CD4-positive, alpha-beta T cell (primary cell): ENCODE measurements around the gene HMOX1. TPM values are rescaled to one million over a fixed set of nuclear protein-coding genes. Genes with fewer than 3 reads are reported as not detected.

Source experiments
- ATAC-seq: fragments of 200-7000 bp; cut with Tn5 transposase; one replicate; pipeline ENCODE4 v1.10.0; 2022; ENCODE audit warnings: mild to moderate bottlenecking; ENCODE audit not compliant: poor library complexity
- CTCF ChIA-PET: fragments of 350-600 bp; sonication (Branson Sonifier 250); formaldehyde crosslinking; loops from one replicate; lab custom pipeline; 2021; ENCODE audit warnings: antibody characterized with exemption, inconsistent platforms; lab: Charles Lee
- POLR2A ChIA-PET: fragments of 350-600 bp; sonication (Branson Sonifier 250); formaldehyde crosslinking; loops from one replicate; lab custom pipeline; 2021; ENCODE audit warnings: antibody characterized with exemption, inconsistent platforms; lab: Charles Lee
- DNase-seq, 14 experiments: peaks; one replicate each; pipeline ENCODE4 v3.0.0-alpha.2; 2013 to 2020; ENCODE audit warnings: mixed read lengths in 2 of 14
- H3K27ac ChIP-seq, 2 donors: one replicate each; pipeline versions ENCODE4 v1.5.1 to v1.7.0; 2013; ENCODE audit warnings: low read length in 2 of 2, low read depth in 1 of 2, mild to moderate bottlenecking in 1 of 2
- H3K27me3 ChIP-seq, 2 experiments: 1 replicate in 1 of 2; 2 replicates in 1 of 2; pipeline versions ENCODE4 v1.6.1 to v1.7.0; 2013; ENCODE audit warnings: low read length in 2 of 2, control low read depth in 1 of 2, mild to moderate bottlenecking in 1 of 2, moderate library complexity in 1 of 2; ENCODE audit not compliant: insufficient read depth in 2 of 2, control insufficient read depth in 1 of 2
- H3K36me3 ChIP-seq: one replicate; pipeline ENCODE4 v1.6.1; 2013; ENCODE audit warnings: low read length, control low read depth; ENCODE audit not compliant: insufficient read depth
- H3K4me1 ChIP-seq: one replicate; pipeline ENCODE4 v1.6.1; 2013; ENCODE audit warnings: low read length, control low read depth; ENCODE audit not compliant: insufficient read depth
- H3K4me3 ChIP-seq: one replicate; pipeline ENCODE4 v1.5.1; 2013; ENCODE audit warnings: mild to moderate bottlenecking, low read length, moderate library complexity
- H3K9me3 ChIP-seq, 2 experiments: 1 replicate in 1 of 2; 2 replicates in 1 of 2; pipeline versions ENCODE4 v1.6.1 to v1.7.0; 2013; ENCODE audit warnings: low read length in 2 of 2, mild to moderate bottlenecking in 2 of 2, control low read depth in 1 of 2, moderate library complexity in 1 of 2; ENCODE audit not compliant: control insufficient read depth in 1 of 2, insufficient read depth in 1 of 2
- H3K27ac Mint-ChIP-seq: one replicate; pipeline ENCODE4 v1.8.0; 2020; ENCODE audit warnings: mixed read lengths
- H3K27me3 Mint-ChIP-seq: one replicate; pipeline ENCODE4 v1.8.0; 2021; ENCODE audit warnings: mixed read lengths
- H3K36me3 Mint-ChIP-seq: one replicate; pipeline ENCODE4 v1.8.0; 2021; ENCODE audit warnings: low read depth, mixed read lengths
- H3K4me1 Mint-ChIP-seq: one replicate; pipeline ENCODE4 v1.8.0; 2021; ENCODE audit warnings: low read depth, mixed read lengths
- H3K4me3 Mint-ChIP-seq: one replicate; pipeline ENCODE4 v1.8.0; 2020; ENCODE audit warnings: mild to moderate bottlenecking, mixed read lengths
- H3K9me3 Mint-ChIP-seq: one replicate; pipeline ENCODE4 v1.8.0; 2020; ENCODE audit warnings: mixed read lengths
- intact Hi-C, 2 experiments: fragments of 100-400 bp; cut with DNase I in 1 of 2; cut with micrococcal nuclease in 1 of 2; formaldehyde crosslinking; loops; one replicate each; pipeline versions ENCODE4 v1.15.1 to v1.9.0; 2023 to 2025; cut with DNase I, micrococcal nuclease
- total RNA-seq, 174 experiments: library from RNA in 2 of 174; stranded (reverse) in 2 of 174; gene quantifications; one replicate each; pipeline ENCODE4 v1.2.3 and lab custom pipeline; 2021 to 2026
- TF ChIP-seq, protein P1 (sequence below): fragments of 200-600 bp; IDR thresholded peaks from one replicate; pipeline ENCODE4 v1.8.0; 2022; ENCODE audit warnings: antibody characterized with exemption, mild to moderate bottlenecking

HMOX1 gene
- total RNA-seq, 2 experiments from 2014 or later, result 1.1 to 1.5 TPM

- Mint-ChIP-seq H3K27ac (no peak overlapping the region), H3K4me1 (no peaks in the 10 kb centered on the region)
Observed at GRCh38 chr22:35425971-35426800, 45.3 kb downstream of the HMOX1 start.

DNA sequence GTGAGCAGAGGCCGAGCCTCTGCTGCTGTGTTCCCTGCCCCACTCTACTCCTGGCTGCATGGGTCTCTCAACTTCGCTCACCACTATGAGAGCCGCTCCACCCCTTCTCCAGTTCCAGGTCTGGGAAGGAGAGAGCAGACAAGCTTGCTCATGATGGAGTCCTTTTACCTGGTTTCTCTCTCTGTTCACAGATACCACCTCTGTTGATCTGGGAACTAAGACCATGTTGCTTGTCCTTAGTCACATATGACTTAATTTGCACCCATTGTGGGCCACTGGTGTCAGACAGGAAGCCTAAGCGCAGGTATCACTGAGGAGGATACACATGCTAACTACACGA lies 45.9 kb downstream of the HMOX1 start:
- Histone ChIP-seq H3K4me3 (no peak overlapping the region), H3K36me3 (peaks cover 40% of the 10 kb centered on the region), H3K27ac (no peak overlapping the region), H3K4me1 (no peaks in the 10 kb centered on the region), H3K9me3 (no peaks in the 10 kb centered on the region), H3K27me3 (no peaks in the 10 kb centered on the region)
- Mint-ChIP-seq H3K4me1 (no peaks in the 10 kb centered on the region), H3K36me3 (peaks cover 43% of the 10 kb centered on the region), H3K9me3 (no peaks in the 10 kb centered on the region), H3K27me3 (no peaks in the 10 kb centered on the region), H3K27ac (no peak overlapping the region), H3K4me3 (no peak overlapping the region)
- TF ChIP-seq, protein P1, sequence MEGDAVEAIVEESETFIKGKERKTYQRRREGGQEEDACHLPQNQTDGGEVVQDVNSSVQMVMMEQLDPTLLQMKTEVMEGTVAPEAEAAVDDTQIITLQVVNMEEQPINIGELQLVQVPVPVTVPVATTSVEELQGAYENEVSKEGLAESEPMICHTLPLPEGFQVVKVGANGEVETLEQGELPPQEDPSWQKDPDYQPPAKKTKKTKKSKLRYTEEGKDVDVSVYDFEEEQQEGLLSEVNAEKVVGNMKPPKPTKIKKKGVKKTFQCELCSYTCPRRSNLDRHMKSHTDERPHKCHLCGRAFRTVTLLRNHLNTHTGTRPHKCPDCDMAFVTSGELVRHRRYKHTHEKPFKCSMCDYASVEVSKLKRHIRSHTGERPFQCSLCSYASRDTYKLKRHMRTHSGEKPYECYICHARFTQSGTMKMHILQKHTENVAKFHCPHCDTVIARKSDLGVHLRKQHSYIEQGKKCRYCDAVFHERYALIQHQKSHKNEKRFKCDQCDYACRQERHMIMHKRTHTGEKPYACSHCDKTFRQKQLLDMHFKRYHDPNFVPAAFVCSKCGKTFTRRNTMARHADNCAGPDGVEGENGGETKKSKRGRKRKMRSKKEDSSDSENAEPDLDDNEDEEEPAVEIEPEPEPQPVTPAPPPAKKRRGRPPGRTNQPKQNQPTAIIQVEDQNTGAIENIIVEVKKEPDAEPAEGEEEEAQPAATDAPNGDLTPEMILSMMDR, result no peak
- CTCF ChIA-PET, result no interaction called here
- ATAC-seq, result no peak
- intact Hi-C loops, result no loop called here
- DNase-seq, result no peak
- POLR2A ChIA-PET, result no interaction called here

More at GRCh38 chr22:35425971-35426800, 45.3 kb downstream of the HMOX1 start:
- Histone ChIP-seq H3K27ac (no peak overlapping the region), H3K27me3 (no peaks in the 10 kb centered on the region), H3K9me3 (no peaks in the 10 kb centered on the region), H3K4me1 (no peaks in the 10 kb centered on the region), H3K36me3 (peaks cover 43% of the 10 kb centered on the region), H3K4me3 (no peak overlapping the region)
- no peak for DNase-seq
- Mint-ChIP-seq H3K4me3 (no peak overlapping the region), H3K9me3 (no peaks in the 10 kb centered on the region), H3K27me3 (no peaks in the 10 kb centered on the region), H3K36me3 (peaks cover 49% of the 10 kb centered on the region)
- ATAC-seq, result no peak
- intact Hi-C loops, result no loop called here
- TF ChIP-seq, protein P1, result no peak
- CTCF ChIA-PET, result no interaction called here
- POLR2A ChIA-PET, result no interaction called here

DNA sequence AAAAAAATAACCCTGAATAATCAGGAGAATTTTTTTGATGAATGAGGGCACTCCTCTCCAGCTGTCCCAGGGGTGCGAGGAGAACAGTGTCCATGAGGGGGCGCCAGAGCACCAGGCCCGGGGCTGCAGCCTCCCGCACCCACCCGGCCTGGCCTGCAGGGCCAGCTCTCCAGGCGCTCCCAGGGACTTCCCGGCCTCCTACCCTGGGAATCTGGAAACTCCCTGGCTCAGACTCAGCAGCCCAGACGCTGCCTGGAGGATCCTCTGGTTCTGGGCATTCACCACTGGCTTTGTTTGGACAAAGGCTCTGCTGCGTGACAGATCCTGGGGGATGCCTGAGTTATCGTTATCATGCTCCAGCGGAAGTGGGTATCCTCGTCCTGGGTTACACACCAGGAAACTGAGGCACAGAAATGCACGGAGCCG lies 50.0 kb downstream of the HMOX1 start:
- intact Hi-C loops, result loop anchor here (1.0 to 5.0 kb wide), 4 partner anchors 152 to 694 kb away; no protein-coding TSS in a partner anchor
- Histone ChIP-seq H3K27ac (no peak overlapping the region), H3K9me3 (peaks cover 12 to 17% of the 10 kb centered on the region in 2 experiments), H3K27me3 (no peaks in the 10 kb centered on the region), H3K4me1 (no peaks in the 10 kb centered on the region), H3K36me3 (peaks cover 23% of the 10 kb centered on the region), H3K4me3 (no peak overlapping the region)
- Mint-ChIP-seq H3K4me3 (no peak overlapping the region), H3K36me3 (peaks cover 32% of the 10 kb centered on the region), H3K27ac (no peak overlapping the region), H3K9me3 (no peaks in the 10 kb centered on the region), H3K4me1 (no peaks in the 10 kb centered on the region), H3K27me3 (no peaks in the 10 kb centered on the region)
- CTCF ChIA-PET, result interaction anchor here (0.7 to 2.0 kb wide), 5 partner anchors 10 to 693 kb away, joined by 4 to 11 read pairs (median 6); no protein-coding TSS in a partner anchor
- ATAC-seq, result peak; percentile 85
- TF ChIP-seq, protein P1, result peak; percentile 71
- POLR2A ChIA-PET, result no interaction called here
- DNase-seq, result peak; percentile 47 to 79 (median 64)
